ENCODE data around the gene MMRN2. TPM values are rescaled to one million over a fixed set of nuclear protein-coding genes. Genes with fewer than 3 reads are reported as not detected.
"Not testable (repeated sequence)": the region's sequence is repeated elsewhere in the genome, so short reads cannot be mapped to it uniquely, and the experiment has no call there.

MMRN2 gene, protein sequence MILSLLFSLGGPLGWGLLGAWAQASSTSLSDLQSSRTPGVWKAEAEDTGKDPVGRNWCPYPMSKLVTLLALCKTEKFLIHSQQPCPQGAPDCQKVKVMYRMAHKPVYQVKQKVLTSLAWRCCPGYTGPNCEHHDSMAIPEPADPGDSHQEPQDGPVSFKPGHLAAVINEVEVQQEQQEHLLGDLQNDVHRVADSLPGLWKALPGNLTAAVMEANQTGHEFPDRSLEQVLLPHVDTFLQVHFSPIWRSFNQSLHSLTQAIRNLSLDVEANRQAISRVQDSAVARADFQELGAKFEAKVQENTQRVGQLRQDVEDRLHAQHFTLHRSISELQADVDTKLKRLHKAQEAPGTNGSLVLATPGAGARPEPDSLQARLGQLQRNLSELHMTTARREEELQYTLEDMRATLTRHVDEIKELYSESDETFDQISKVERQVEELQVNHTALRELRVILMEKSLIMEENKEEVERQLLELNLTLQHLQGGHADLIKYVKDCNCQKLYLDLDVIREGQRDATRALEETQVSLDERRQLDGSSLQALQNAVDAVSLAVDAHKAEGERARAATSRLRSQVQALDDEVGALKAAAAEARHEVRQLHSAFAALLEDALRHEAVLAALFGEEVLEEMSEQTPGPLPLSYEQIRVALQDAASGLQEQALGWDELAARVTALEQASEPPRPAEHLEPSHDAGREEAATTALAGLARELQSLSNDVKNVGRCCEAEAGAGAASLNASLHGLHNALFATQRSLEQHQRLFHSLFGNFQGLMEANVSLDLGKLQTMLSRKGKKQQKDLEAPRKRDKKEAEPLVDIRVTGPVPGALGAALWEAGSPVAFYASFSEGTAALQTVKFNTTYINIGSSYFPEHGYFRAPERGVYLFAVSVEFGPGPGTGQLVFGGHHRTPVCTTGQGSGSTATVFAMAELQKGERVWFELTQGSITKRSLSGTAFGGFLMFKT
- total RNA-seq = under 1 TPM in 1 of 2 donors, not detected in 1; 0.98 TPM

DNA sequence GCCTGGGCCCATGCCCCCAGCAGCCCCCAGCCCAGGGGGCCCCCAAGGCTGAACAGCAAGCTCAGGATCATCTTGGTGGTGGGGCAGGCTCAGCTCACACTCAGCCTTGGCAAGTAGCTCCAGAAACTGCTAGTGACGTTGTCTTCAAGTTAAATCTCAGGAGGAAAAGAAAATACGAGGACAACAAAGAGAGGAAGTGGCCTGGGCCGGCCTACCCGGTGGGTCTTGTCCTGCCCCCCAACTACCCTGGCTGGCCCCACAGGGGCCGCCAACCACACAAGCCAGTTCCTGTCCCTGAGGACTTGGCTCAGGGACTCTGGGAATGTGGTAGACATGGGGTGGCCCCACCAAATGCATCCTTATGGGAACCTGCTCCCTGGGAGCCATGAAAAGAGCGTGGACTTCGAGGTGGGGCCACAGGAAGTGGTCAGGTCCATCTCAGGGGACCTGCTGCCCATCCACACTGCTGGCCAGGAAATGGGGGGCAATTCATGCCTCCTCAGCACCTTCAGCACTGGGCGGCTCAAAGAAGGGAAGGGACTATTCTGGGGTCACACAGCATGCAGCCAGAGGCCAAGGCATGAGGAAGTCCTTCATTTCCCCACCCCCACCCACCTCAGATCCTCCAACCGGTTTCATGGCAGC, at the start of gene MMRN2:
TSS of gene MMRN2 (minus strand) at position 145 of the 645 bp plus-strand sequence. CDS start at position 71, 74 bp downstream.
- no peak for ATAC-seq (replicated peaks)
- Mint-ChIP-seq H3K4me3 (no peak within 1 kb of the TSS), H3K27ac (no peak within 1 kb of the TSS), H3K4me1 (peaks cover 3% of the 10 kb centered on the region), H3K36me3 (ENCODE audit: low read depth) (no peaks in the 10 kb centered on the region), H3K27me3 (no peaks in the 10 kb centered on the region), H3K9me3 (no peaks in the 10 kb centered on the region)

- H3K27ac Mint-ChIP-seq; H3K36me3 Mint-ChIP-seq (ENCODE audit: low read depth); H3K27me3 Mint-ChIP-seq; H3K4me1 Mint-ChIP-seq; H3K4me3 Mint-ChIP-seq; H3K9me3 Mint-ChIP-seq; ATAC-seq (replicated peaks): not testable (repeated sequence)
Observed at GRCh38 chr10:87007124-87007523, 49.7 kb upstream of the MMRN2 start.

GRCh38 chr10:87000491-87000890, 43.1 kb upstream of the MMRN2 start:
- Mint-ChIP-seq H3K27me3 (peaks cover 3% of the 10 kb centered on the region), H3K4me1 (no peaks in the 10 kb centered on the region), H3K4me3 (no peak overlapping the region), H3K36me3 (ENCODE audit: low read depth) (no peaks in the 10 kb centered on the region), H3K9me3 (no peaks in the 10 kb centered on the region), H3K27ac (no peak overlapping the region)
- no peak for ATAC-seq (replicated peaks)

DNA sequence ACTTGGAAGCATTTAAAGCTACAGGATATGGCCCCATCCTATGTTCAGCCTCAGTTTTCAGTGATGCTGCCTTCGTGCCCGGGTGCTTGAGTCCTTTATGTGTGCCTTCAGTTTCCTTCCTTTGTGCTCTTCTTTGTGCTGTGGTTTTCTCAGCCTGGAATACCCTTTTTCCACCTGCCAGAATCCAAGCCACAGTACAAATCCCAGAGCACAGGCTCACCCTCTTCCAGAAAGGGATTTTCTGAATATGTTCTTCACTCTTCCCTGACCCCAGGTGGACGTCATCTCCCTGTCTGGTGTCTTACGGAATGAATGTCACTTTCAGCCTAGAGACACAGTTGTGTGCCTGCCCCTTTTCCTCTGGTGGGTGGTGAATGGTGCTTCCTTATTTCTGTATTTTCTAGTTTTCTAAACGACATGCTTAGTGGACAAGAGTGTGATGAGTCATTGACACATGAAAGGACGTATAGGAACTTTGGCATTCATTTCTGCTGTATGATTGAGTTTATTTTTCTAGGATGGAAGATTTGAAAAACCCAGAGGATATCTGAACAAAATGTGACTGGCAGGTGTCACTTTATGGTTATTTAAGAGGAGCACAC, 42.5 kb upstream of the MMRN2 start:
- H3K27ac Mint-ChIP-seq; H3K27me3 Mint-ChIP-seq; H3K4me1 Mint-ChIP-seq; H3K36me3 Mint-ChIP-seq (ENCODE audit: low read depth); ATAC-seq (replicated peaks); H3K4me3 Mint-ChIP-seq; H3K9me3 Mint-ChIP-seq: not testable (repeated sequence)

- H3K4me3 Mint-ChIP-seq = no peak overlapping the region
Observed at GRCh38 chr10:86992929-86993328, 35.5 kb upstream of the MMRN2 start.

DNA sequence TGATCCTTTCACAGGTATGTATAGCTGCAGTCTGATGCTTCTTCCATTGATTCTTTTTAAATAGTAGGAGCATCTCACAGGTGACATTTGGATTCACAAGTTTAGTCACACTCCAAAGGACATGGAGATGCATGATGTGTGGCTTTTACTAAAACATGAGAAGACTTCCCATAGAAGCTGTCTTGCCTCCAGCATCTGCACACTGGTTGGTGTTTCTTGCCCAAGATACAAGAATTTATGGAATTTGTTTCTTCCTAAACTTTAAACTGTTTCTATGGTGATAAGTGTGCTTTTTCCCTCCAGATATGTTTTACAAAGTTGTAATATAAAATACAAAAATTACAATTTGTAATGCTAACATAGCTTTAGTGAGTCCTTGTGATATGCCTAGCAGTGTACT, 35.0 kb upstream of the MMRN2 start:
- Mint-ChIP-seq H3K4me3 (no peak overlapping the region), H3K27me3 (peaks cover 8% of the 10 kb centered on the region), H3K36me3 (ENCODE audit: low read depth) (no peaks in the 10 kb centered on the region), H3K9me3 (no peaks in the 10 kb centered on the region), H3K27ac (no peak overlapping the region), H3K4me1 (no peaks in the 10 kb centered on the region)
- ATAC-seq (replicated peaks) = no peak

More at GRCh38 chr10:86992929-86993328, 35.5 kb upstream of the MMRN2 start:
- H3K4me1 Mint-ChIP-seq = no peaks in the 10 kb centered on the region
- H3K27me3 Mint-ChIP-seq = peaks cover 8% of the 10 kb centered on the region
- no peak overlapping the region for H3K27ac Mint-ChIP-seq
- no peak for ATAC-seq (replicated peaks)
- no peaks in the 10 kb centered on the region for H3K36me3 Mint-ChIP-seq (ENCODE audit: low read depth)
- no peaks in the 10 kb centered on the region for H3K9me3 Mint-ChIP-seq

GRCh38 chr10:86991362-86991761, 33.9 kb upstream of the MMRN2 start:
- not testable (repeated sequence) for H3K27ac Mint-ChIP-seq; ATAC-seq (replicated peaks); H3K4me1 Mint-ChIP-seq; H3K9me3 Mint-ChIP-seq; H3K27me3 Mint-ChIP-seq; H3K36me3 Mint-ChIP-seq (ENCODE audit: low read depth); H3K4me3 Mint-ChIP-seq

DNA sequence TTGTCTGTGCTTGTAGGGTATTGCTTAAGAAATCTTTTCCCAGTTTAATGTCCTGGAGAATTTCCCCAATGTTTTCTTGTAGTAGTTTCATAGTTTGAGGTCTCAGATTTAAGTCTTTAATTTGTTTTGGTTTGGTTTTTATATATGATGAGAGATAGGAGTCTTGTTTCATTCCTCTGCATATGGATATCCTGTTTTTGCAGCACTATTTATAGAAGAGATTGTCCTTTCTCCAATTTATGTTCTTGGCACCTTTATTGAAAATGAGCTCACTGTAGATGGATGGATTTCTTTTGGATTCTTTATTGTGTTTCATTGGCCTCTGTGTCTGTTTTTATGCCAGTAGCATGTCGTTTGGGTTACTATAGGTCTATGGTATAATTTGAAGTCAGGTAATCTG, 31.1 kb upstream of the MMRN2 start:
- Mint-ChIP-seq H3K27ac (no peak overlapping the region), H3K4me3 (no peak overlapping the region), H3K27me3 (peaks cover 5% of the 10 kb centered on the region), H3K36me3 (ENCODE audit: low read depth) (no peaks in the 10 kb centered on the region), H3K9me3 (no peaks in the 10 kb centered on the region), H3K4me1 (no peaks in the 10 kb centered on the region)
- ATAC-seq (replicated peaks) = no peak

GRCh38 chr10:86984498-86984897, 27.1 kb upstream of the MMRN2 start:
- not testable (repeated sequence) for ATAC-seq (replicated peaks); H3K9me3 Mint-ChIP-seq; H3K27ac Mint-ChIP-seq; H3K4me1 Mint-ChIP-seq; H3K27me3 Mint-ChIP-seq; H3K36me3 Mint-ChIP-seq (ENCODE audit: low read depth); H3K4me3 Mint-ChIP-seq

DNA sequence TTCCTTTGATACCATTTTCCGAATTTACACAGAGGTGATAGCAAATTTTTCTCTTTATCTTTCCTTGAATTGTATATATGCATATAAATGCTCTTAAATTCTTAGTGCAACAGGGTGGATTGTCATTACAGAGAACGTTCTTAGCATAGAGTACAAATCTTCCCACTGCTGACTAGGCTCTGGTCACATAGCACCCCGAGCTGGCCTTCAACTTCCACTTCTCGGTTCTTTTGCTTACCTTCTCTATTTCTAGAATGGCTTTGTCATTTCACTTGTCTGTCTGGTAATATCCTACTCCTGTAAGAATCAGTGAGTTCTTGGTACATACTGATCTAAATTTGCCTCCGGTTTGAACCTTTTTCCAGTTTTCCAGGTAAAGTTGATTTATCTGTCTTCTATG, 24.3 kb upstream of the MMRN2 start:
- Mint-ChIP-seq H3K9me3 (no peaks in the 10 kb centered on the region), H3K36me3 (ENCODE audit: low read depth) (no peaks in the 10 kb centered on the region)

GRCh38 chr10:86981020-86981419, 23.6 kb upstream of the MMRN2 start:
- H3K4me1 Mint-ChIP-seq; H3K4me3 Mint-ChIP-seq; H3K27me3 Mint-ChIP-seq; H3K27ac Mint-ChIP-seq; H3K9me3 Mint-ChIP-seq; H3K36me3 Mint-ChIP-seq (ENCODE audit: low read depth); ATAC-seq (replicated peaks): not testable (repeated sequence)

More for the DNA sequence above, 24.3 kb upstream of the MMRN2 start:
- Mint-ChIP-seq H3K27ac (no peak overlapping the region), H3K4me3 (no peak overlapping the region), H3K4me1 (no peaks in the 10 kb centered on the region), H3K27me3 (no peaks in the 10 kb centered on the region)
- no peak for ATAC-seq (replicated peaks)

DNA sequence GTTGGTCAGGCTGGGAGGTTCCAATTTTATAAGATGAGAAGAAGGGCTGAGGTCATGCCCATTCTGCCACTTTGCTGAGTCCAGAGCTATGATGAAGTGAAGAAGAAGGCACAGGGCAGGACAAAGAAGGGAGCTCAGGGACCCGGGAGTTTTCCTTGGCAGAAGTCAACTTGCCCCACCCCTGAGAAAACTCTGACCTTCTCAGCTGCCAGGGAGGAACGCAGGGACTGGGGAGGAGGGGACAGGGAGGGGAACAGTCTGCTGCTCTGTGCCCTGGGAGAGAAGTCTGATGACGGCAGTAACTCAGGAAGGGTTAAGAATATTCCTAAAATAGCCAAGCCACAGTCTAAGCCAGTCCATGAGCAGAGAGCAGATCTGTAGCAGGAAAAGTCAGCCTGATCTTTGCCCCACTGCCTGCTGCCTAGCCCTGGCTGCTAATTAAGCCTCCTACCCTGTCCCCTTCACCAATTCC, 22.6 kb upstream of the MMRN2 start:
- Mint-ChIP-seq H3K4me3 (no peak overlapping the region), H3K27me3 (no peaks in the 10 kb centered on the region), H3K36me3 (ENCODE audit: low read depth) (no peaks in the 10 kb centered on the region), H3K4me1 (no peaks in the 10 kb centered on the region), H3K27ac (no peak overlapping the region), H3K9me3 (no peaks in the 10 kb centered on the region)
- ATAC-seq (replicated peaks) = no peak

DNA sequence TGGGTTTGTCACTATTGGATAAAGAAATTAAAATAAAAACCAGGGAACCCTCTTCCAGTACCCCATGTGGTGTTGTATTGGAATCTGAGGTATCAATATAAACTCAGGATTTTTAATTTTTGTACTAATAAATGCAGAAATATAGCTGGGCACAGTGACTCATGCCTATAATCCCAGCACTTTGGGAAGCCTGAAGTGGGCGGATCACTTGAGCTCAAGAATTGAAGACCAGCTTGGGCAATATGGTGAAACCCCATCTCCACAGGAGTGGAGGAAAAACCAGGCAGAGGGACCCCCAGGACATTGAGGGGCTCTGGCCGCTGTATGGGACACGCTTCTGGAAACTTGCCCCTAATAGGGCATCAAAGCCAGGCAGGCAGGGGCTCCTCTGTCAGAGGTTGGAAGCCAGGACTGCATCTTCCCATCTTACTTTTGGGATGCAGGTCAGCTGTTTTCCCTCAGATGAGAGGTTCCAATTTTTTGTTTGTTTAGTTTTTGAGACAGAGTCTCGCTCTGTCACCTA, 21.9 kb upstream of the MMRN2 start:
- no peak overlapping the region for H3K27ac Mint-ChIP-seq
- H3K4me3 Mint-ChIP-seq = no peak overlapping the region
- H3K9me3 Mint-ChIP-seq = no peaks in the 10 kb centered on the region
- no peaks in the 10 kb centered on the region for H3K27me3 Mint-ChIP-seq
- ATAC-seq (replicated peaks) = no peak
- H3K4me1 Mint-ChIP-seq = no peaks in the 10 kb centered on the region
- no peaks in the 10 kb centered on the region for H3K36me3 Mint-ChIP-seq (ENCODE audit: low read depth)

- not testable (repeated sequence) for H3K36me3 Mint-ChIP-seq (ENCODE audit: low read depth); ATAC-seq (replicated peaks); H3K4me1 Mint-ChIP-seq; H3K27ac Mint-ChIP-seq; H3K4me3 Mint-ChIP-seq; H3K27me3 Mint-ChIP-seq; H3K9me3 Mint-ChIP-seq
Observed at GRCh38 chr10:86978457-86978856, 21.0 kb upstream of the MMRN2 start.
